GM18951 (cell line): ENCODE data around the gene FOLR2.
"Not testable (repeated sequence)": the region's sequence is repeated elsewhere in the genome, so short reads cannot be mapped to it uniquely, and the experiment has no call there.

Experiments
- POLR2A ChIP-seq: IDR thresholded peaks from 4 replicates; pipeline ENCODE4 v1.6.1; 2011; ENCODE audit warnings: mild to moderate bottlenecking; ENCODE audit not compliant: insufficient read length, insufficient read depth; ENCODE audit errors: extremely low read depth
- in situ Hi-C: fragments of 300-500 bp; cut with MboI; formaldehyde crosslinking; loops from one replicate; pipeline ENCODE4 v1.12.0; 2022; ENCODE audit warnings: low sequenced_read_pairs, mixed read lengths, inconsistent platforms; ENCODE audit not compliant: unreplicated experiment

Gene FOLR2

DNA sequence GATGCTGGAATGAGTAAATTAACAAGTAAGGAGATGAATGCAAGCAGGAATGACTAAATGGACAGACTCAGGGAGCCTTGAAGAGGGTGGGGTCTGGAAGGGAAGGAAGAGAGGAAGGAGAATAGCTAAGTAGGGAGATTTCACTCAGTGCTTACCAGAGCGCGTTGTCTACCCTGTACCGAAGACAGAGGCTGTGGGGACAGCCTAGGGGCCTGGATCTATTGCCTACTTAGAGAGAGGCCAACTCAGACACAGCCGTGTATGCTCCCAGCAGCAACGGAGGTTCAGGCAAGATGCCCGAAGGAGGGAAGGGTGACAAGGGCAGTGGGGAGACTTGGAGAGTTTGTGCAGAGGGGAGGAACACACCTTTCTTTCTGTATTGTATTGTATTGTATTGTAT, at the start of gene FOLR2:
Gene FOLR2, plus strand, starts transcription at position 157 of the 400 bp plus-strand sequence. CDS start 1,791 bp downstream, outside the sequence.
- no peak for TF ChIP-seq POLR2A
- in situ Hi-C loops, result no loop called here

DNA sequence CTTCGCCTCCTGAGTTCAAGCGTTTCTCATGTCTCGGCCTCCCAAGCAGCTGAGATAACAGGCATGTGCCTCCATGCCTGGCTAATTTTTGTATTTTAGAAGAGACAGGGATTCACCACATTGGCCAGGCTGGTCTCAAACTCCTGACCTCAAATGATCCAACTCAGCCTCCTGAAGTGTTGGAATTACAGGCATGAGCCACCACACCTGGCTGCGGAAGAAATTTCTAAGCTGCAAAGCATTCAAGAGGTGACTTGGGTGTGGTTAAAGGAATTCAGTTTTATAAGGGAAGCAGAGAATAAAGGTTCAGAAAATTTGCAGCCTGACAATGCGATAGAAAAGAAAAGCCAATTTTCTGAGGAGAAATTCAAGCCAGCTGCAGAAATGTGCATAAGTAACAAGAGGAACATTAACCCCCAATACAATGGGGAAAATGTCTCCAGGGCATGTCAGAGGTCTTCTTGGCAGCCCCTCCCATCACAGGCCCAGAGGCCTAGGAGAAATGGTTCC, 47.5 kb upstream of the FOLR2 start:
- in situ Hi-C loops, result not testable (repeated sequence)

DNA sequence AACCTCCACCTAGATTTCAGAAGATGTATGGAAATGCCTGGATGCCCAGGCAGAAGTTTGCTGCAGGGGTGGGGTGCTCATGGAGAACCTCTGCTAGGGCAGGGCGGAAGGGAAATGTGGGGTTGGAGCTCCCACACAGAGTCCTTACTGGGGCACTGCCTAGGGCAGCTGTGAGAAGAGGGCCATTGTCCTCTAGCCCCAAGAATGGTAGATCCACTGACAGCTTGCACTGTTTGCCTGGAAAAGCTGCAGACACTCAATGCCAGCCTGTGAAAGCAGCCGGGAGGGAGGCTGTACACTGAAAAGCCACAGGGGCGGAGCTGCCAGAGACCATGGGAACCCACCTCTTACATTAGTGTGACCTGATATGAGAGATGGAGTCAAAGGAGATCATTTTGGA, 46.8 kb upstream of the FOLR2 start:
- in situ Hi-C loops, result not testable (repeated sequence)

DNA sequence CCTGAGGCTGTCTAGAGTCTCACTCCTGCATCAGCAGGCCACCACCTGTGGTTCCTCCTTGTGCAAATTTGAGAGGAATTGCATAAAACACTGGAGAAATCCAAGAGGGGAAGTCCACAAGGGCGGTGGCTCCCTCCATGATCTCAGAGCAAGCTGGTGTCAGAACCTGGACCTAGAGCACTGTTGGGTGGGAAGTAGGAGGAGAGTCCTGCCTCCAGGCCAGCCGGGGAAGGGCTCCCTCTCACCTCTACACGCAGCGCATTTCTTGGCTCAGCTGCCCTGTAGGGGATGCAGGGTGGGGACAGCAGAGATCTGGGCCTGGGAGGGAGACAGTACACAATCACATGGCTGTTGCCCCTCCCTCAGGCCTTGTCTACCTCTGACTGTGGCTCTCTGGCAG, 44.6 kb upstream of the FOLR2 start:
- in situ Hi-C loops, result not testable (repeated sequence)

DNA sequence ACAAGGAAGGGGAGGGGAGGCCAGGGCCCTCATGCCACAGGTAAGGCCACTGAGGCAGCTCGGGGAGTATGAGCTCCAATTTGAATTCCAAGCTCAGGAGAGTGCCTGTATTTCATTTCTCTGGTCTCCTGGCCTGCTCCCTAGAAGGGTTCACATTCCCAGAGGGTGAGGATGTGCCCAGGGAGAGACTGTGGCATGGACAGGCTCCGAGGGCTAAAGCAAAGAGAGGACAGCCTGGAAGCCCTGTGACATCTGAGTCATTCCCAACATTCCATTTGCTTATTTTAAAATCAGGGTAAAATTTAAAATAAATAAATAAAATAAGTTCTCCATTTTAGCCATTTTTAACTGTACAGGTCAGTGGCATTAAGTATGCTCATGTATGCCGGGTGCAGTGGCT, 43.3 kb upstream of the FOLR2 start:
- in situ Hi-C loops, result no loop called here
- TF ChIP-seq POLR2A, result no peak

DNA sequence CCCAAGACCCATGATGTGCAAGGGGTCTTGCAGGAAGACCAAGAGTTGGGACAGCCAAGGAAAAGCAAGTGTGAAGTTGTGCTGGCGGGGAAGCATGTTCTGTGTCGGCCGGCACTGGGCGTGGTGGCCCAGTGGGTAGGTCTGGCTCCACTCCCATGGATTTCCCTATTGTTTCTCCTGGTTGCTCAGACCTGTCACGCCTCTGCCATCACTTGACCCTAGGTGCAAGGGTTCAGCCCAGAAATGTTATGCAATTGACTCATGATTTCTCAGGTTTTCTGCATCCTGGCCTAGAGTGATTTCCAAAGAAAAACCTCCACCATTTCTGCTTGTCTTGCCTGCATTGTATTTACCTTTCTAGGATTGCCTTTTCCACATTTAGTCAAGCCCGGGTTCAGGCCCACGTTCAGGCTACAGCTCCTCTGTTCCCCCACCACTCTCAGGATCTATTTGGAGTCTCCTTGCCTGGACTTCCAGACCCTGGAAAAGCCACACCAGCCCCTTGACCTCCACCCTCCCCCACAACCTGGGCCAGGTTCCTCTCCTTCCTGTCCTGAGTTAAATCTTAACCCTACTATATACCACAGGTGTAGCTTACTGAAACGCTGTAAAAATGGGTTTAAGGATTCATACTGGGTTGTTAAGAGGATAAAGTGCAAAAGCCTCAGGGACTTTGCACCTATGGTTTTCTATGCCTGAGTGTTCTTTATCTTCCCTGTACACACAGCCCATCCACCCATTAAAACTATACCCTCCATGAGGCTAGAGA, 42.1 kb upstream of the FOLR2 start:
- TF ChIP-seq POLR2A, result no peak
- in situ Hi-C loops, result no loop called here

DNA sequence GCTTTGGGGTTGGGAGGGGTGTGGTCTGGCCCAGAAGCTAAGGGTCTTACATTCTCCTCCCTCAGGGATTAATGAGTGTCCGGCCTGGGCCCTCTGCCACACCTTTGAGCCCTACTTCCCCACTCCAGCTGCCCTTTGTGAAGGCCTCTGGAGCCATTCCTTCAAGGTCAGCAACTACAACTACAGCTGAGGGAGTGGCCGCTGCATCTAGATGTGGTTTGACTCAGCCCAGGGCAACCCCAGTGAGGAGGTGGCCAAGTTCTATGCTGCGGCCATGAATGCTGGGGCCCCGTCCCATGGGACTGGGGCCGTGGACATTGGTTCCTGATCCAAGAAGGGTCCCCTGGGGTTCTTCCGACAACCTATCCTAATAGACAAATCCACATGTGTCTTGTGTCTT, 38.9 kb upstream of the FOLR2 start:
- in situ Hi-C loops, result no loop called here
- no peak for TF ChIP-seq POLR2A

DNA sequence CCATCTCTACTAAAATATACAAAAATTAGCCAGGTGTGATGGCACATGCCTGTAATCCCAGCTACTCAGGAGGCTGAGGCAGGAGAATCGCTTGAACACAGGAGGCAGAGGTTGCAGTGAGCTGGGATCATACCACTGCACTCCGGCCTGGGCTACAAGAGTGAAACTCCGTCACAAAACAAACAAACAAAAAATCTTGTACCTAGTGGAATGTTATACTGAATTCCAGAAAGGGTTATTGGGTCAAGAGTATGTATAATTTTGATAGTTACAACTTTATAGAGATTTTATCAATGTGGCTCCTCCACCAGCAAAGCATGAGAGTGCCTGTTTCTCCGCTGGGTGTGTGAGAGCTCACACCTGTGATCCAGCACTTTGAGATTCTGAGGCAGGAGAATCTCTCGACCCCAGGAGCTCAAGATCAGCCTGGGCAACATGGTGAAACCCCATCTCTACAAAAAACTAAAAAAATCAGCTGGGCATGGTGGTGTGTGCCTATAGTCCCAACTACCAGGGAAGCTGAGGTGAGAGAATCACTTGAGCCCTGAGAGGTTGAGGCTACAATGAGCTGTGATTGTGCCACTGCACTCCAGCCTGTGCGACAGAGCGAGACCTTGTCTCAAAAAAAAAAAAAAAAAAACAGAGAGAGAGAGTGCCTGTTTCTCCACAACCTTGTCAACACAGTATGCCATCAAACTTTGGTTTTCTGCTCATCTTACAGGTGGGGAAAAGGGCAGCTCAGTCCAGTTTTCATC, 37.4 kb upstream of the FOLR2 start:
- in situ Hi-C loops, result no loop called here
- TF ChIP-seq POLR2A, result no peak

DNA sequence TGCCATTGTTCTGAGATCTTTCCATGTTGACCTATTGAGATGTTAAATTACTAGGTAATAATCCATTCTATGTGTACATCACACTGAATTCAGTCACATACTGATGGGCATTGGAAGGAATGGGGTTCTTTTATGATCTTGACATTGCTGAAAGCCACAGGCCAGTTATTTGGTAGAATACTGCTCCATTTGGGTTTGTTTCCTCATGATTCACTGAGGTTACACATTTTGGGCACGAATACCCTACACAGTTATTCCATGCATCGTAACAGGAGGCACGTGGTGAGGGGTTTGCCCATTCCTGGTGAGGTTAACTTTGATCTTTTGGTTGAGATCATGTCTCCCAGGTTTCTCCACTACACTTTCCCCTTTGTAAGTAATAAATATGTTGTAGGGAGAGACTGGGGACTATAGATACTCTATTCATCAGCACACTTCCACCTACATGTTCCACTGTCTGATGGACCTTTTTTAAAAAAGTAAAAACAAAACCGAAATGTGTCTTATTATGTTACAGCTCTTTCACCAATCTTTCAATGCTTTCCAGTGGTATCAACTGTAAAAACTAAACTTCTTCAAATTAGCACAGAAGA, 36.7 kb upstream of the FOLR2 start:
- TF ChIP-seq POLR2A, result no peak
- in situ Hi-C loops, result no loop called here

DNA sequence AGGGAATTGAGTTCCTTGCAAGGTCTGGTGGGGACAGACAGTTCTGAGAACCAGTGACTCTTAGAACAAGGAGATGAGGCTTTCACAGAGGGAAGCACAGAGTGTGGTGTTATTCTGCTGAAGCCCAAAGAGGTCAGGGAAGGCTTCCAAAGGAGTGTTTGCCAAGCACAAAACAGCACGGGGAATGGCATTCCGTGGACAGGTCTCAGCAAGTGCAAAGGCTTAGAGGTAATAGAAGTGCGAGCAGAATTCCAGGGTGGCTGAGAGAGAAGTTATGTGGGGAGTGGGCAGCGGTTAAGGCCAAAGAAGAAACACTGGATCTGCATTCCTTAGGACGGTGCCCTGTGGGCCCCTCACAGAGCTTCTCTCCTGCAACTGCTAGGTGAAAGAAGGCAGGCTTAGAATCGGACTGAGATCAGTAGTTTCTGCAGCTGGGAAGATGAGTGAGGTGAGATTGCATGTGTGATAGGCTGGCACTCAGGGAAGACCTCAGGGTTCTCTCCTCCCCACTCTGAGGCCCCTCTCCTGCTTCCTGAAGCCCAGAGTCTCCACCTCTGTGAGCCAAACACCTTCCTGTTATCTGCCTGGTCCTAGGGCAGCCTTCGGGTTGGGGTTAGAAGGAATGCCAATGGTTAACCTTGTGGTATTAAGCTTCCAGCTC, 35.6 kb upstream of the FOLR2 start:
- in situ Hi-C loops, result not testable (repeated sequence)

DNA sequence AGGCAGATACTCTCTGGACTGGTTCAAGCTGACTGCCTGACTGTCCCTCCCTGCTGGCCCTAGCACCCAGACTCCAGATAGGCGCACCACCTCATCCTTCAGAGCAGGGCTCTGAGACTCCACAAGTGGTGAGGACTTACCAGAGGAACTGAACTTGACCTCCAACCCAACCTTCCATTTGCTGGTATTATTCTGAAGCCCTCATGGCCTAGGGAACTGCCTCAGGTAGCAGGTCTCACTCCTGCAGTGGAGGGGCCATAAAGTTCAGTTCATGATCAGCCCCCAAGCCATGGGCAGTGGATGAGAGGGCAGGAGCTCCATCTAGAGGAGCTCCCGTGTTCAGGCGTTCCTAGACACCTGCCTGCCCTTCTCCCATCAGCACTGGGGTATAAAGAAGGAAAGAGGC, 35.0 kb upstream of the FOLR2 start:
- in situ Hi-C loops, result not testable (repeated sequence)

DNA sequence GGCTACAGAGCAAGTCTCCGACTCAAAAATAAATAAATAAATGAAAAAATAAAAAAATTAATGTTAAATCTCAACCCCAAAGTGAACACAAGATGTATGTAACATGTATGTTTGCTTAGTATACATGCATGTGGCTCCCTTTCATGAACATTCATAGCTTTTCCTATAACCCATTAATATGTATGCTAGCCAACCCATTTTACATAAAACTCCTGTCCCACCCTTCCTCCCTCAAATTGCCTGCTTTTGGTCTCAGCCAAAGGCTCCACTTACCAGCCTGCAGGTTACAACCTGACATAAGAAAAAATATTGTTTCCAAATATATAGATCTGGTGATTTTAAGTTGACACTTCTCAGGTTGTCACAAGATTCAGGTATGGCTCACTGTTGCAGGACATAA, 28.3 kb upstream of the FOLR2 start:
- in situ Hi-C loops, result no loop called here
- TF ChIP-seq POLR2A, result no peak

DNA sequence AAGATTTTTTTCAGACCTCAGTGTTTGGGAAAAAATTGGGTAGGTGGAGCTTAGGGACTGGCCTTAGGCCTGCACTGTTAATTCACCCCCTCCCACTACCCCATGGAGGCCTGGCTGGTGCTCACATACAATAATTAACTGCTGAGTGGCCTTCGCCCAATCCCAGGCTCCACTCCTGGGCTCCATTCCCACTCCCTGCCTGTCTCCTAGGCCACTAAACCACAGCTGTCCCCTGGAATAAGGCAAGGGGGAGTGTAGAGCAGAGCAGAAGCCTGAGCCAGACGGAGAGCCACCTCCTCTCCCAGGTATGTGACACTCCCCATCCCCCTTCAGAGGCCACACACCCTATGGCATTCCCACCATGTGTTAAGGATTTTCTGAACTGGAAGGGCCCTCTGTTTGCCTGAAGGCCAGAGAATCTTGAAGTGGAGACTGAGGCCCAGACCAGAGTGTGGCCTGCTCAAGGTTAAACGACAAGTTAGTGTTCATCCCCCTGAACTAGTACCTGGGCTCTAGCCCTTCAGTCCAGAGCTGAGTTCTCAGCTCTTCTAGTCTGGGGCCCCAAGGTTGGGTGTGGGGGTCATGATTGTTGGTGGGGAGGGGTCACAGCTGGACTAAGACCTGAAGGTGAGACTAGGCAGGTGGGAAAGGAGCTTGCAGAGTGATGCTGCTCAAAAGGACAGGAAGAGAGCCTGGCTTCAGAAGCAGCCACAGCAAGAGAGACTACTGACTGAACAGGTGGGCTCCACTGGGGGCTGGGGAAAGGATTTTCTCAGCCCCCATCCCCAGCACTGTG, 26.9 kb upstream of the FOLR2 start:
- in situ Hi-C loops, result no loop called here
- no peak for TF ChIP-seq POLR2A
